ENCODE data around the gene MACROD2. TPM values are rescaled to one million over a fixed set of nuclear protein-coding genes. Genes with fewer than 3 reads are reported as not detected.
A peak's percentile ranks its signal among the peaks of the same experiment; 100 is the strongest.

MACROD2 gene
- total and polyA plus RNA-seq, 8 donors = 0.78 to 31.3 (median 10.9) TPM; not detected in 1

GRCh38 chr20:14906908-14907434 lies 911.7 kb downstream of the MACROD2 start:
- TF ChIP-seq POLR2AphosphoS5 (IDR thresholded peaks at IDR 0.05) (no peak), POLR2A (IDR thresholded peaks at IDR 0.05) (no peak), EP300 (IDR thresholded peaks at IDR 0.05) (no peak), CTCF (IDR thresholded peaks at IDR 0.05) (no peak)
- Histone ChIP-seq H3K4me1 (no peaks in the 10 kb centered on the region), H3K4me3 (no peak overlapping the region), H3K27ac (no peak overlapping the region), H3K9me3 (no peaks in the 10 kb centered on the region), H3K27me3 (no peaks in the 10 kb centered on the region), H3K36me3 (no peaks in the 10 kb centered on the region)
- 83 to 95% (median 92%) methylated on average over 2 of the region's 2 CpGs for WGBS, 5 donors
- no peak for DNase-seq
- intact Hi-C loops (cut with DNase I; ENCODE audit: low total_unique reads) = no loop called here

GRCh38 chr20:14910126-14910525 lies 914.8 kb downstream of the MACROD2 start:
- Histone ChIP-seq H3K36me3 (no peaks in the 10 kb centered on the region), H3K27ac (no peak overlapping the region), H3K4me3 (no peak overlapping the region), H3K27me3 (no peaks in the 10 kb centered on the region), H3K9me3 (no peaks in the 10 kb centered on the region), H3K4me1 (peaks cover 0 to 5% (median 0%) of the 10 kb centered on the region in 4 donors)
- TF ChIP-seq CTCF (IDR thresholded peaks at IDR 0.05) = no peak
- no peak for TF ChIP-seq POLR2AphosphoS5 (IDR thresholded peaks at IDR 0.05)
- TF ChIP-seq POLR2A (IDR thresholded peaks at IDR 0.05) = no peak
- TF ChIP-seq EP300 (IDR thresholded peaks at IDR 0.05) = no peak
- WGBS, 5 donors = 90 to 98% (median 96%) methylated on average over 2 of the region's 2 CpGs
- DNase-seq = no peak
- intact Hi-C loops (cut with DNase I; ENCODE audit: low total_unique reads) = no loop called here

- Histone ChIP-seq H3K27me3 (no peaks in the 10 kb centered on the region), H3K27ac (no peak overlapping the region), H3K4me1 (peaks cover 0 to 21% (median 5%) of the 10 kb centered on the region in 4 donors), H3K36me3 (no peaks in the 10 kb centered on the region), H3K4me3 (no peak overlapping the region), H3K9me3 (no peaks in the 10 kb centered on the region)
- intact Hi-C loops (cut with DNase I; ENCODE audit: low total_unique reads) = no loop called here
- TF ChIP-seq POLR2A (IDR thresholded peaks at IDR 0.05) (no peak), EP300 (IDR thresholded peaks at IDR 0.05) (no peak), POLR2AphosphoS5 (IDR thresholded peaks at IDR 0.05) (no peak), CTCF (IDR thresholded peaks at IDR 0.05) (no peak)
- DNase-seq = peak in 1 of 2 donors; percentile 17
- WGBS, 5 donors = 84 to 89% (median 86%) methylated on average over 6 of the region's 6 CpGs
Observed at GRCh38 chr20:14913896-14914620, 918.7 kb downstream of the MACROD2 start.

- H3K27me3 ChIP-seq = no peaks in the 10 kb centered on the region
- 78 to 90% (median 86%) methylated on average over 2 of the region's 2 CpGs for WGBS, 5 donors
- peaks cover 0 to 25% (median 7%) of the 10 kb centered on the region in 4 donors for H3K4me1 ChIP-seq
- no peaks in the 10 kb centered on the region for H3K9me3 ChIP-seq
- no peak for DNase-seq
- H3K27ac ChIP-seq = no peak overlapping the region
- H3K4me3 ChIP-seq = no peak overlapping the region
- intact Hi-C loops (cut with DNase I; ENCODE audit: low total_unique reads) = no loop called here
- no peaks in the 10 kb centered on the region for H3K36me3 ChIP-seq
- TF ChIP-seq EP300 (IDR thresholded peaks at IDR 0.05) (no peak), POLR2A (IDR thresholded peaks at IDR 0.05) (no peak), CTCF (IDR thresholded peaks at IDR 0.05) (no peak), POLR2AphosphoS5 (IDR thresholded peaks at IDR 0.05) (no peak)
Observed at GRCh38 chr20:14914633-14915032, 919.3 kb downstream of the MACROD2 start.
